Smooth muscle cell (in vitro differentiated cells): ENCODE results near the gene AGBL1. TPM values are rescaled to one million over a fixed set of nuclear protein-coding genes. Genes with fewer than 3 reads are reported as not detected.

ENCODE experiments used
- DNase-seq: peaks from one replicate; lab custom pipeline; 2025; ENCODE audit not compliant: unreplicated experiment; lab: John Stamatoyannopoulos, UW
- H2AFZ ChIP-seq: fragments of 200-600 bp; sonication (generic); 2 replicates; pipeline ENCODE4 v1.6.0; 2016; ENCODE audit warnings: antibody characterized with exemption, low read depth, mild to moderate bottlenecking
- H3F3A ChIP-seq: fragments of 200-600 bp; sonication (generic); 2 replicates; pipeline ENCODE4 v1.6.0; 2017; ENCODE audit warnings: antibody characterized with exemption, low read depth
- H3K27ac ChIP-seq: fragments of 200-600 bp; sonication (generic); 2 replicates; pipeline ENCODE4 v1.5.1; 2016; ENCODE audit warnings: low read depth, mild to moderate bottlenecking
- H3K27me3 ChIP-seq: fragments of 200-600 bp; sonication (generic); 2 replicates; pipeline ENCODE4 v1.6.1; 2016; ENCODE audit warnings: low read depth, mild to moderate bottlenecking
- H3K36me3 ChIP-seq: fragments of 200-600 bp; sonication (generic); 2 replicates; pipeline ENCODE4 v1.5.1; 2016; ENCODE audit warnings: low read depth
- H3K4me1 ChIP-seq: fragments of 200-600 bp; sonication (generic); 2 replicates; pipeline ENCODE4 v1.5.1; 2016; ENCODE audit warnings: low read depth
- H3K4me2 ChIP-seq: fragments of 200-600 bp; sonication (generic); 2 replicates; pipeline ENCODE4 v1.6.0; 2016; ENCODE audit warnings: mild to moderate bottlenecking
- H3K4me3 ChIP-seq: fragments of 200-600 bp; sonication (generic); 2 replicates; pipeline ENCODE4 v1.5.1; 2016; ENCODE audit warnings: mild to moderate bottlenecking
- H3K79me2 ChIP-seq: fragments of 200-600 bp; sonication (generic); 2 replicates; pipeline ENCODE4 v1.6.0; 2016; ENCODE audit warnings: low read depth, mild to moderate bottlenecking
- H3K9ac ChIP-seq: fragments of 200-600 bp; sonication (generic); 2 replicates; pipeline ENCODE4 v1.6.0; 2016; ENCODE audit warnings: low read depth
- H3K9me3 ChIP-seq: fragments of 200-600 bp; sonication (generic); replicated peaks from 2 replicates; pipeline ENCODE4 v1.5.1; 2016; ENCODE audit warnings: low read depth
- H4K20me1 ChIP-seq: fragments of 200-600 bp; sonication (generic); 2 replicates; pipeline ENCODE4 v1.6.0; 2016; ENCODE audit warnings: low read depth
- WGBS: methylation state at CpG from one replicate; pipeline ENCODE4 v1.1.7; 2016; ENCODE audit warnings: low lambda C conversion rate; 5-methylcytosine and 5-hydroxymethylcytosine counted together
- polyA plus RNA-seq: library from polyadenylated mRNA; unstranded; fragments of >200 nt; fragmentation: Nextera tagmentation; extraction: Ambion mirVana; gene quantifications from 2 replicates; pipeline ENCODE4 v1.2.1, GENCODE V29; 2016
- total RNA-seq: library from RNA; depleted of rRNA; stranded (reverse); fragments of >200 nt; gene quantifications from 2 replicates; pipeline ENCODE4 v1.2.3, GENCODE V29; 2014
- TF ChIP-seq, protein P1 (sequence below): fragments of 200-600 bp; sonication (generic); IDR thresholded peaks from 2 replicates; pipeline ENCODE4 v1.5.1; 2017; ENCODE audit warnings: borderline replicate concordance, mild to moderate bottlenecking, antibody characterized with exemption; ENCODE audit not compliant: insufficient read depth, poor library complexity, severe bottlenecking

AGBL1 gene
- total and polyA plus RNA-seq, 2 experiments from 2014 or later: not detected

DNA sequence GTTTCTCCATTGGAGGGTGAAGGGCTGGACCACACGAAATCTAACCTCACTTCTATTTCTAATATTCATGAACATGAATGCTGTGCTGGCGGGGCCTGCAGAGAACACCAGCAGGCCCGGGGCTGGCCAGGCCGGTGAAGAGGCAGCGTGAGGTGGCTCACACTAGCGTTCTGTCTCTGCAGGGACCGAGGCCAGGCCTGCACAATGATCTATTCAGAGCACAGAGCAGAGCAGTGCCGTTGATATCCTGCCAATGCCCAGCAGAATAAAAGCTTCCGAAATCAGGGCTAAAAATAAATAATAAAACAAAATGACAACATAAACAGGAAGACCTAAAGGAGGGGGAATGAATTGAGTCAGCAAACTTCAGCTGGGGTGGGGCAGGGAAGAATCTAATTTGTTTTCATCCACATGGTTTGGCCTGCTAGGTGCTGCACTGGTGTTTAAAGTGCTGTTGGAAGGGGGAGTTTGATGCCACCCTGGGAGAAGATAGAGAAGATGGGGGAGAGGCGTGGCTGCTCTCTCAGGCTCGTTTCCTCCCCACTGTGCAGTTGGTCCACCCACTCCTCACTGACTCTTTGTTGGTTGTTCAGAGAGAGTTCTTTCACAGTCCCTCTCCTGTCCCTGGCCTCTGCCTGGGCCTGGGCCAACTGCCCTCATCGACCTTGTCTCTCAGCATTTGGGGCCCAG is 837.1 kb downstream of the AGBL1 start:
- Histone ChIP-seq H4K20me1 (no peaks in the 10 kb centered on the region), H2AFZ (no peak overlapping the region), H3K36me3 (no peaks in the 10 kb centered on the region), H3K27ac (no peak overlapping the region), H3K27me3 (no peaks in the 10 kb centered on the region), H3K4me1 (peaks cover 4% of the 10 kb centered on the region), H3K9me3 (no peaks in the 10 kb centered on the region), H3K4me2 (no peak overlapping the region), H3K79me2 (no peaks in the 10 kb centered on the region), H3K9ac (no peak overlapping the region), H3K4me3 (no peak overlapping the region), H3F3A (no peaks in the 10 kb centered on the region)
- 77% methylated on average over 11 of the region's 12 CpGs for WGBS
- TF ChIP-seq, protein P1, sequence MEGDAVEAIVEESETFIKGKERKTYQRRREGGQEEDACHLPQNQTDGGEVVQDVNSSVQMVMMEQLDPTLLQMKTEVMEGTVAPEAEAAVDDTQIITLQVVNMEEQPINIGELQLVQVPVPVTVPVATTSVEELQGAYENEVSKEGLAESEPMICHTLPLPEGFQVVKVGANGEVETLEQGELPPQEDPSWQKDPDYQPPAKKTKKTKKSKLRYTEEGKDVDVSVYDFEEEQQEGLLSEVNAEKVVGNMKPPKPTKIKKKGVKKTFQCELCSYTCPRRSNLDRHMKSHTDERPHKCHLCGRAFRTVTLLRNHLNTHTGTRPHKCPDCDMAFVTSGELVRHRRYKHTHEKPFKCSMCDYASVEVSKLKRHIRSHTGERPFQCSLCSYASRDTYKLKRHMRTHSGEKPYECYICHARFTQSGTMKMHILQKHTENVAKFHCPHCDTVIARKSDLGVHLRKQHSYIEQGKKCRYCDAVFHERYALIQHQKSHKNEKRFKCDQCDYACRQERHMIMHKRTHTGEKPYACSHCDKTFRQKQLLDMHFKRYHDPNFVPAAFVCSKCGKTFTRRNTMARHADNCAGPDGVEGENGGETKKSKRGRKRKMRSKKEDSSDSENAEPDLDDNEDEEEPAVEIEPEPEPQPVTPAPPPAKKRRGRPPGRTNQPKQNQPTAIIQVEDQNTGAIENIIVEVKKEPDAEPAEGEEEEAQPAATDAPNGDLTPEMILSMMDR: no peak
- DNase-seq: no peak

DNA sequence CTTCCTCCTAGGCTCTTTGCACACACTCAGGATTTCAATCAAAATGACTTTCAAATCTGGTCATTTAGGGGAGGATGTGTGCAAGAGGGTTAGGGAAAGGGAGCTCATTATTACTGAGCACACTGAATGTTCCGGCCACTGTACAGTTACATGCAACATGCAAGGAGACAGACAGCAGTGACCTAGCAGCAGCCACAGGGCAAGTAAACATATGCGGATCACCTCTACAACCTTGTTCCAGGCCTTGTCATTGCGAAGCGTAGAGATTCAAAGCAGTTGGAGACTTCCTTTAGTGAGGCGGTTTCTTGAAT is 837.6 kb downstream of the AGBL1 start:
- H3K9me3 ChIP-seq: no peaks in the 10 kb centered on the region
- H3K4me2 ChIP-seq: no peak overlapping the region
- TF ChIP-seq, protein P1: no peak
- WGBS: 95% methylated on average over 5 of the region's 5 CpGs
- H3F3A ChIP-seq: no peaks in the 10 kb centered on the region
- H3K4me3 ChIP-seq: no peak overlapping the region
- no peak for DNase-seq
- H3K36me3 ChIP-seq: no peaks in the 10 kb centered on the region
- no peaks in the 10 kb centered on the region for H4K20me1 ChIP-seq
- H3K27ac ChIP-seq: no peak overlapping the region
- no peak overlapping the region for H2AFZ ChIP-seq
- H3K79me2 ChIP-seq: no peaks in the 10 kb centered on the region
- no peak overlapping the region for H3K9ac ChIP-seq
- peaks cover 4% of the 10 kb centered on the region for H3K4me1 ChIP-seq
- H3K27me3 ChIP-seq: no peaks in the 10 kb centered on the region

DNA sequence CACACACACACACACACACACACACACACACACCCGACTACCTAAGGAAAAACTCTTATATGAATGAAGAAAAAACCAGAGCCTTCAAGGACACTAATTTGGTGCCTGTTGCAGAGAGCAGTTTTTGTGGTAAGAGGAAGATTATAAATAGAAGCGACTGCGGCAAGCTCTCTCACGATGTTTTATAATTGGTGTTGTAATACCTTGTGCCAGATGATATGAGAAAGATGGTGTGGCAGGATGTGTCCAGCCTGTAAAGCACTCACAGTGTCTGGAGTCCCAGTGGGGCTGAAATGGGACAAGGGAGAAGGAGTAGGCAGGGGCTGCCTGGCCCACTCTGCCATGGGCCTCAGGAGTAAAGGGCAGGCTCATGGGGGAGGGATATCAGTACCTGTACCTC is 839.9 kb downstream of the AGBL1 start:
- TF ChIP-seq, protein P1: no peak
- Histone ChIP-seq H3K9me3 (no peaks in the 10 kb centered on the region), H3K27me3 (no peaks in the 10 kb centered on the region), H3K4me1 (peaks cover 4% of the 10 kb centered on the region), H3K36me3 (no peaks in the 10 kb centered on the region), H4K20me1 (no peaks in the 10 kb centered on the region), H3K9ac (no peak overlapping the region), H2AFZ (no peak overlapping the region), H3K79me2 (no peaks in the 10 kb centered on the region), H3K27ac (no peak overlapping the region), H3F3A (no peaks in the 10 kb centered on the region), H3K4me3 (no peak overlapping the region), H3K4me2 (no peak overlapping the region)
- WGBS: 45% methylated on average over 4 of the region's 4 CpGs
- no peak for DNase-seq

DNA sequence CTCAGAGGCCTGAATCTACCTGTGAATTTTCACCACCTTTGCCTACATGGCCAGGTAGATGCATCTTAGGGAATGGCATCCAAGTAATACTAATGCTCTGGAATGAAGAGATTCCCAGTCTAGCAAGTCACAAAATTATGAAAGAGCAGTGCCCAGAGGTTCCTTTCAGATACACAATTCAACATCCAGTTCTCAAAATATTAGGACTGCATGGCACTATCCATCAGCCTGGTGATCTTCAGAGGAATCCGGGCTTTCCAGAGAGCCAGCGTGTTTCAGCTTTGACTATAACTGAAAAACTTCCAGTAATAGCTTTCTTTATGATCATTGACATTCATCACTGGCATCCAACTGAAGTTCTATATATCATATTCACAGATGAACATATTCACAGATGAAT is 849.8 kb downstream of the AGBL1 start:
- no peaks in the 10 kb centered on the region for H4K20me1 ChIP-seq
- no peak overlapping the region for H3K27ac ChIP-seq
- H3K9ac ChIP-seq: no peak overlapping the region
- WGBS: 97% methylated on average over 2 of the region's 2 CpGs
- no peaks in the 10 kb centered on the region for H3K9me3 ChIP-seq
- no peak overlapping the region for H2AFZ ChIP-seq
- H3K79me2 ChIP-seq: no peaks in the 10 kb centered on the region
- no peaks in the 10 kb centered on the region for H3K27me3 ChIP-seq
- no peaks in the 10 kb centered on the region for H3K4me1 ChIP-seq
- H3K4me3 ChIP-seq: no peak overlapping the region
- DNase-seq: no peak
- TF ChIP-seq, protein P1: no peak
- H3K4me2 ChIP-seq: no peak overlapping the region
- no peaks in the 10 kb centered on the region for H3F3A ChIP-seq
- H3K36me3 ChIP-seq: no peaks in the 10 kb centered on the region
